H1 (cell line): Measurements from ENCODE around the gene POLR1G. TPM values are rescaled to one million over a fixed set of nuclear protein-coding genes. Genes with fewer than 3 reads are reported as not detected.

Experiments used
- FOSL1 ChIP-seq: IDR thresholded peaks from 2 replicates; pipeline ENCODE4 v1.6.1; 2011; ENCODE audit warnings: mild to moderate bottlenecking, low read depth, low read length, moderate library complexity; ENCODE audit not compliant: insufficient read depth
- MAX ChIP-seq: IDR thresholded peaks from 2 replicates; pipeline ENCODE4 v1.6.1; 2012; ENCODE audit warnings: inconsistent platforms
- POU5F1 ChIP-seq: IDR thresholded peaks from 2 replicates; pipeline ENCODE4 v1.6.1; 2011; ENCODE audit warnings: low read depth, mild to moderate bottlenecking, low read length, moderate library complexity
- SP4 ChIP-seq: IDR thresholded peaks from 2 replicates; pipeline ENCODE4 v1.6.1; 2012; ENCODE audit warnings: low read length, inconsistent platforms
- polyA plus RNA-seq, 7 experiments: library from polyadenylated mRNA; depleted of rRNA in 3 of 7; stranded (reverse) in 5 of 7; unstranded in 2 of 7; fragments of >200 nt in 5 of 7; fragments of 200-250 nt in 2 of 7; gene quantifications; 1 replicate in 5 of 7; 2 replicates in 1 of 7; 4 replicates in 1 of 7; pipeline versions ENCODE4 v1.2.1 to v1.2.3, GENCODE V29; 2011 to 2013; ENCODE audit warnings: missing spikeins in 2 of 7, mixed read lengths in 2 of 7
- total RNA-seq: library from RNA; stranded (reverse); fragmentation: NEBNext Ultra II Directional; extraction: Animal tissue kit (Norgen Biotek cat#: 25700); gene quantifications from 2 replicates; pipeline ENCODE4 v1.2.1, GENCODE V29; 2021

The POLR1G gene
- total and polyA plus RNA-seq, 2 of the 8 experiments (the other 6 are each of a cell fraction or from before 2014, with no cell fraction given), result 16.8 to 34.8 TPM

GRCh38 chr19:45421947-45422498 is 15.6 kb downstream of the POLR1G start (continued):
- TF ChIP-seq POU5F1 (no peak), FOSL1 (no peak), MAX (no peak), SP4 (no peak)
- TF ChIP-seq, all 59 proteins: peak for 0
